ENCODE measurements around the gene DAPP1.

GRCh38 chr4:99835942-99836341 is 19.3 kb downstream of the DAPP1 start:
- no peak for TF ChIP-seq CTCF (IDR thresholded peaks at IDR 0.05)
- TF ChIP-seq EZH2 (IDR thresholded peaks at IDR 0.05): no peak
- no peak for TF ChIP-seq EZH2phosphoT487 (IDR thresholded peaks at IDR 0.05)

Data from neural progenitor cell (in vitro differentiated cells).